Right ventricle myocardium superior (tissue), 1 donor: ENCODE data around the gene ACADVL. TPM values are rescaled to one million over a fixed set of nuclear protein-coding genes. Genes with fewer than 3 reads are reported as not detected.

Experiments used
- ATAC-seq: fragments of 200-7000 bp; cut with Tn5 transposase; one replicate; pipeline ENCODE4 v1.9.1; 2020; ENCODE audit warnings: mild to moderate bottlenecking; ENCODE audit not compliant: poor library complexity
- DNase-seq: peaks from one replicate; pipeline ENCODE4 v3.0.0-alpha.2; 2020
- intact Hi-C: fragments of 100-400 bp; cut with DNase I; formaldehyde crosslinking; loops from one replicate; pipeline ENCODE4 v1.11.2; 2022
- total RNA-seq: library from RNA; stranded (reverse); fragmentation: NEBNext Ultra II Directional; extraction: Animal tissue kit (Norgen Biotek cat#: 25700); gene quantifications from one replicate; pipeline ENCODE4 v1.2.1, GENCODE V29; 2021
- donor health status: DM: no; HTN: yes; CAD: no; lungs with severe emphysema.

Gene ACADVL
- total RNA-seq, 1 donor from 2014 or later = 2,247 TPM

DNA sequence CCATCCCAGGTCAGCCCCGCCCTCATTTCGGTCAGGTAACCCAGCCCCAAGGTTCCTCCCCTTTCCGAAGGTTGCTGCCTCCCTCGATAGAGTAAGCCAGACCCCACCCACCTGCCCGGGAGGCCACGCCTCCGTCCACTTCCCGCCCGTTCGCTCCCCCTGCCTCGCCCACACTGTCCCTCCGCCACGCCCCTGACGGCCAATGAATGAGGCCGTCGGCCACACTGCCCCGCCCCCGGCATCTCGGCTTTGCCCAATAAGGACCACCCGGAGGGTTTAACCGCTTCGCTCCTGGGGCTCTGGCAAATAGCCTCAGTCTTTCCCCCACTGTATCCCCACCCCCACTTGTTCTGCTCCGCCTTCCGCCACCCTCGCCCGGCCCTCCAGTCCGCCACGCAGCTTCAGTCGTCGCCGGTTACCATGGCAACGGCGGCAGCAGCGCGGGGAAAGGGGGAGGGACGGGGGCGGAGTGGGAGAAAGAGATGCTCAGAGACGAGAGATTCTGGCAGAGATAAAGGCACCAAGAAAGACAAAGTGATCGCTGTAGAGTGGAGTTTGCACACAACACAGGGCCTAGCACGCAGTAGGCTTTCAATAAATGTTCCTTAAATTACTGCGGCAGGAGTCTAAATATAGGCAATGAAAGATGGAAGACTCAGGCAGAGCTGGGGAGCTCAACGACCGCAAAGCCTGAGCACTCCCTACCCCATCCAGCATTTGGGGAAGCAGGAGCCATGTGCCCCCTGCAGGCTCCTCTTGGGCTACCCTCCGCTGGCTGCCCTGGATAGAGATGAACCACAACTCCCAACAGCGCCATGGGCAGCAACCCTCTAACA is 5.2 kb upstream of the ACADVL start:
- DNase-seq = peak; percentile 99
- intact Hi-C loops = no loop called here
- peak; percentile 89 for ATAC-seq

DNA sequence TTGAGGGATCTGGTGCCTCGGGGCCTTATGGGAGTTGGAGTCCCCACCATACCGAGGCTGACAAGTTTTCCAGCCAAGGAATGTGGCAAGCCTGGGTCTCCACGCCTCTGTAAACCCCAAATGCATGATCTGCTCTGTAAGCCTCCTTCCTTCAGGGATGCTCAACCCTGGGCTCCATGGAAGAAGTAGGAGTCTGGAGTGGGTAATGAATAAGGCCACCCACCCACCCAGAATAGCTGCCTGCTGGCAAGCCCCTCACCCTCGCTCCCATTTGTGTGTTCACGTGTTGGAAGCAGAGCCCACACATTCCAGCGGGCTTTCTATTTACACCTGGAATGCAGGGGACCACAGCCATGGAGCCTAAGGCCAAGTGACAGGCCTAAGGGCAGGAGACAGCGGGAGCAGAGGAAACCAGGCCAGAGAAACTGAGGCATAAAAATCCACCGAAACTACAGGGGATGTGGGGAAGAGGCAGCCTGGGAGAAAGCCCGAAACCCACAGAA is 4.6 kb upstream of the ACADVL start:
- ATAC-seq (no peak), DNase-seq (no peak)
- intact Hi-C loops = no loop called here

DNA sequence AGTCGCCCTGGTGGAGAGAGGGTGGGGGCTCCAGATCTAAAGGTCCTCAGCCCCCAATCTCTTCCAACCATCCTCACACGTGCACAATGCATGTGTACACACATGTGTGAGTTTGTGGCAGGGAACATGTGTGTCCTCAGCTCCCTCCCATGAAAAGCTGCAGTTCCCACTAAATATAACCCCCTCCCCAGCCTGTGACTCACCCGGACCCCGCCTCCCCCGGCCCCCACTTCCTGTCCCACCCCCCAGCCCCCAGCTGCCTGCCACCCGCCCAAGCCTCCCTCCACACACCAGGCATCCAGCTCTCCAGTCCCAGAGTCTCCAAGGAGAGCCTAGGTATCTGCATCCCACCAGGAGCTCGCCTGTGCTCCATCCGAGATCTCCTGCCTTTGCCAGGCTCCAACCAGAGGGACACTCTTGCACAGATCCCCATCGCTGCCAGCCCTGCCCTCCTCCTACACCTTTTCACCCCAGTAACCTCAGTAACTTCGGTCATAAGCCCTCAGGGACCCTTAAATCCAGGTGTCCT is 4.0 kb upstream of the ACADVL start:
- ATAC-seq (no peak), DNase-seq (no peak)
- intact Hi-C loops = no loop called here

DNA sequence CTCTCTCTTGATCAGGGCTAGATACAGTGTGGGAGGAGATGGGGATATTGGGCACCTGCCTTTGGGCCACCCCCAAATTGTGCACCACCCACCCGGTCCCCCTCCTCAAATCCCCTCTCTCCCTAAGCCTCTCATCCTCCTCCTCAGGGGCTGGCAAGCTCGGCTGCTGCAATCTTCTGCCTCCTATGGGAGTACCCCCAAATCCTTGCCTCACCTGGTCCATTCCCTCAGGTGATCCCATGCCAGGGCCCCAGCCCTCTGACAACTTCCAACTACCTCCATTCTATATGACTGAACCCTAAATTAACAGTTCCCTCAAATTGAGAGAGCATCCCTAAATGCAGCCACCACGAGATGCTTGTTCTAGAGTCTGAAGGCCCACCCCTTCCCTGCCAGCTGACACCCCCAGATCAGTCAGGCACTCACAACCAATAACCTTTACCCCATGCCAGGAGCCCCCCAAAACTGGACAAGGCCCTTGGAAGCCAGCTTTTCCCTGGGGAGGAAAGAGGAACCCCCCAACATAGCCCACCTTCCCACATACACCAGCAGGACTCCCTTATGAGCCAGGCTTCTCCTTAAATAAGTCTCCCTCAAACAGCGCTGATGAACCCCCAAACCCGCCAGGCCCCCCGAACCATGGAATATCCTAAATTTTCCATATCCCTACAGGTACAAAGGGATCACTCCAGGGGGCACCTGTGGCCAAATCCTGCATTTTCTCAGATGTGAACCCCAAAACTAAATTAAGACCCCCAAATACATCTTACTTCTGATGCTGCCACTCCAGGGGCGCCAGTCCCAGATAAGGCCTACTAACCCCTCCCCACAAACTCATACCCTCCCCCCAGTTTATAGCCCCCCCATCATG is 3.3 kb upstream of the ACADVL start:
- no peak for DNase-seq
- ATAC-seq = no peak
- intact Hi-C loops = no loop called here

DNA sequence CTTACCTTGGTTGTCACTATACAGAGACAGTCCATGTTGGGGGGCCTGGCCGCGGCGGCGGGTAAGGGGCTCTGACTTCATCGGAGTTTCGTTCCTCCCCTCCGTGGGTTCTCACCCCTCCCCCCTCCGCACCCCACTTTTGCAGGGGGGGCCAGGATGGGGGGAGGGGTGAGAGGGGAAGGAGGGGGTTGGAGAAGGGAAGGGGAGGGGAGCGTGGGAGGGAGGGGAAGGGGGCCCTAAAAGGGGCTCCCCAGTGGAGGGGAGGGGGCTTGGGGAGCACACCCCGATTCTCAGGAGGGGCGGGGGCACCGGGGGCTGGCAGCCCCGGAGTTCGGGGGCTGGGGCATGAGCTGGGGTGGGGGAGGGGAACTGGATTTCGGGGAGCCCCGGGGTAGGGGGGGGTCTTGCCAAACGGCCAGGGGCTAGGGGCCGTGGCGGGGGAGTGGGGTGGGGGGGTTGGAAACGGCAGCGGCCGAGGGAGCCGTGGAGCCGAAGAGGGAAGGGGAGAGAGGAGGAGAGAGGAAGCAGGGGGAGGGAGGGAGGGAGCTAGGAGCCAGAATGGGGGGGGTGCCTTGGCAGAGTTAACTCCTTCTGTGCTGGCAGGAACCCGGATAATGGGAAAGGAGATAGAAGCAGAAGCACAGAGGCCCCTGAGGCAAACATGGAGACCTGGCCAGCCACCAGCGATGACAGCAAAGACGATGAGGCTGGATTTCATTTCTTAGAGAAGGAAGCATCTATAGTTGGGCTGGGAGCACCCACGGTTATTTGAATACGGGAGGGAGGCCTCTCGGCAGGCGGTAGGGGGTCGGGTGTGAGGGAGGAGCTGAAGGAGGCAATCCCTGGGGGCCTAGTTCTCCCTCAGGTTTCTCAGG is 2.4 kb upstream of the ACADVL start:
- DNase-seq = peak; percentile 64
- ATAC-seq = no peak
- intact Hi-C loops = no loop called here

DNA sequence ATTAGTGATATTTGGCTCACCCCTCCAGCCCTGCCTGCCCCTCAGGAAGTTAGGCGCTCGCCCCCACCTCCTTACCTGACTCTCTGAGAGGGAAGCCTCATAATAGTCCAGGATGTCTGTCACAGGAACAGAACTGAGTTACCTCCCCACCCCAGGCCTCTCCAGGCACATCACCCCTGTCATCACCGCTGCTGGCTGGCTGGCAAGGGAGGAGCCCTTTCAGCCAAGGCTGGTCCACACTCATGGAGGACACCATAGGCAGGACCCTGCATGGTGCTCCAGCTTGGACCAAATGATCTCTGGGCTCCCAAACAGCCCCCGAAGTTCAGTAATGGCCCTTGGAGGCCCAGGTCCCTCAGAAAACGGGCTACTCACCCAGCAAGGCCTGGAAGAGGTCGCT is 1.6 kb upstream of the ACADVL start:
- intact Hi-C loops = no loop called here
- DNase-seq = peak; percentile 51
- no peak for ATAC-seq

DNA sequence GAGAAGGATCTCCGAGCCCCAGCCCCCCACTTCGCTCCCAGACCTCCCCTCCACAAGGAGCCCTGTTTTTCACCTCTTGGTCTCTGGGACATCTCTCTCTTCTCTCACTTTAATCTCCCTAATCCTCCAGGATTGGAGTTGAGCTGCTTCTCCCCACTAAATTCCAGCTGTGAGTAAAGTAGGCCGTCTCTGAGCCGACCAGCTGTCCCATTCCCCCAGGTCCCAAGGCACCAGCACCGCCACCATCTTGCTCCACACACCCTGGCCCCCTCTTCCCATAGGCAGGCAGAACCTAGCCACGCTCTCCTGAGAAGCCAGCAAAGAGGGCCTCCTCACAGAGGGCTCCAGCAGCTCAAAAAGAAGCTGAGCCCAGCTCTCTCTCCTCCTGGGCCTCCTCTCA is 980 bp upstream of the ACADVL start:
- DNase-seq (peak; percentile 26), ATAC-seq (no peak)
- intact Hi-C loops = no loop called here

DNA sequence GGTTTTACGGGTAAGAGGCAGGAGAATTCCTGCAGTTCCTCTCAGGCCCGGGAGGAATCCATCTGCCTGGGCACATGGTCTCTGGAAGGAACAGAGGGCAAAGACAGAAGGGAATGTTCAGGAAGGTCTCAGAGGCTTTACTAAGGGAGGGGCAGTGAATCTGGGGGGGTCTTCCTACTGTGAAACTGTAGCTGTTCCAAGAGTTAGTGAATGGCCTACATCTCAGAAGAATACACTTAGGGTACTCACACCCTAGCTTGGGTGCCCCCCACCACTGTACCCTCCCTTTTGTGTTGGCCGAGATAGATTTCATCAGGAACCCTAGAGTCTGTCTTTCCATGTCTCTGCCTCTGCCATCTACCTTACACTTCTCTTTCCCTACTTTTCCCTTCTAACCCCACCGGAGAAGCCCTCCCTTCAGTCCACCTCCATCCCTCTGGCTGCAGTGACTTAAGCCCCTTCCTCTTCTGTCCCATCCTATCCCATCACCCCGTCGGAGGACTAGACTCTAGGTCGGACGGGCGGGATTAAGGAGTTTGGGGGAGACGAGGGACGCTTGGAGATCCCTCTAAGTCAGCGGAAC is 418 bp upstream of the ACADVL start:
- intact Hi-C loops = no loop called here
- ATAC-seq = no peak
- peak; percentile 5 for DNase-seq

DNA sequence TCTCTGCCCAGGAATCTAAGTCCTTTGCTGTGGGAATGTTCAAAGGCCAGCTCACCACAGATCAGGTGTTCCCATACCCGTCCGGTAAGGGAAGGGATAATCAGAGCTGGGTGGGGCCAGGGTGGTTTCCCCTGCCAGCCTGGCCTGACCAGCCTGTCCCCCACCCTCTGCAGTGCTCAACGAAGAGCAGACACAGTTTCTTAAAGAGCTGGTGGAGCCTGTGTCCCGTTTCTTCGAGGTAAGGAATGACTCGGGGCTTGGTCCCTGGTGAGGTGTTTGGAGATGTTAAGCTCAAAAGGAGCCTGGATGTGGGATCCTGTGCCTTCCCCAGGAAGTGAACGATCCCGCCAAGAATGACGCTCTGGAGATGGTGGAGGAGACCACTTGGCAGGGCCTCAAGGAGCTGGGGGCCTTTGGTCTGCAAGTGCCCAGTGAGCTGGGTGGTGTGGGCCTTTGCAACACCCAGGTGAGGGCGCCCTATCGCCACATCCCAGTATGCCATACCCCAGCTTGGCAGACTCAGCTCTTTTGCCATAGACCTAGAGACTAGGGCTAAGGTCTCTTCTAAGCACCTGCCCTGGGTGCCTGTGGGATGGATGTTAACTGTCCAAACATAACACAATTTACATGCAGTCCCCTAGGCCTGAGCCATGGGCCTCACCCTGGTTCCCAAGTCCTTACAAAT is 997 bp downstream of the ACADVL start:
- ATAC-seq = peak; percentile 5
- intact Hi-C loops = no loop called here
- DNase-seq = peak; percentile 60

DNA sequence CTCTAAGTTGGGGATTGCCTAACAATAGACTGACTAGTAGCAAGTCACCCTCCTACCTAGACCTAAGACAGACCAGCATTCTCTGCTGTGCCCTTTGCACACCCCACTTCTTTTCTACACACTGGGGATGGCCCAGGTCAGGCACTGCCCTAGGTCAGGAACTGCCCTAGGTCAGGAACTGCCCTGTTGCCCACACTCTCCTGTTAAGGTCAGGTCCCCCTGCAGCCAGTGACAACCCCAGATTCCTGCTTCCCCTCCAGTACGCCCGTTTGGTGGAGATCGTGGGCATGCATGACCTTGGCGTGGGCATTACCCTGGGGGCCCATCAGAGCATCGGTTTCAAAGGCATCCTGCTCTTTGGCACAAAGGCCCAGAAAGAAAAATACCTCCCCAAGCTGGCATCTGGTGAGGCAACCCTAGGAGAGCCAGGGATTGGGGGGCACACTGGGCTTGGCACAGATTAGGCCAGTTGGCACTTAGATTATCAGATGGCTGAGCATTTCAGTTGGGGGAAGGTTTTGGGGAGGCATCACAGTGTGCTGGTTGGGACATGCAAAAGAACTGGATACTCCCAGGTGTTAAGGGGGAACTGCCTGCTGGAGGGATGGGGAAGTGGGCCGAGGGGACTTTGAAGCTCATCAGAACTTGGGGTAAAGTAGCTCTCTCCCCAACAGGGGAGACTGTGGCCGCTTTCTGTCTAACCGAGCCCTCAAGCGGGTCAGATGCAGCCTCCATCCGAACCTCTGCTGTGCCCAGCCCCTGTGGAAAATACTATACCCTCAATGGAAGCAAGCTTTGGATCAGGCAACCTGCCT is 1.7 kb downstream of the ACADVL start:
- no peak for ATAC-seq
- DNase-seq = peak; percentile 29
- intact Hi-C loops = no loop called here

DNA sequence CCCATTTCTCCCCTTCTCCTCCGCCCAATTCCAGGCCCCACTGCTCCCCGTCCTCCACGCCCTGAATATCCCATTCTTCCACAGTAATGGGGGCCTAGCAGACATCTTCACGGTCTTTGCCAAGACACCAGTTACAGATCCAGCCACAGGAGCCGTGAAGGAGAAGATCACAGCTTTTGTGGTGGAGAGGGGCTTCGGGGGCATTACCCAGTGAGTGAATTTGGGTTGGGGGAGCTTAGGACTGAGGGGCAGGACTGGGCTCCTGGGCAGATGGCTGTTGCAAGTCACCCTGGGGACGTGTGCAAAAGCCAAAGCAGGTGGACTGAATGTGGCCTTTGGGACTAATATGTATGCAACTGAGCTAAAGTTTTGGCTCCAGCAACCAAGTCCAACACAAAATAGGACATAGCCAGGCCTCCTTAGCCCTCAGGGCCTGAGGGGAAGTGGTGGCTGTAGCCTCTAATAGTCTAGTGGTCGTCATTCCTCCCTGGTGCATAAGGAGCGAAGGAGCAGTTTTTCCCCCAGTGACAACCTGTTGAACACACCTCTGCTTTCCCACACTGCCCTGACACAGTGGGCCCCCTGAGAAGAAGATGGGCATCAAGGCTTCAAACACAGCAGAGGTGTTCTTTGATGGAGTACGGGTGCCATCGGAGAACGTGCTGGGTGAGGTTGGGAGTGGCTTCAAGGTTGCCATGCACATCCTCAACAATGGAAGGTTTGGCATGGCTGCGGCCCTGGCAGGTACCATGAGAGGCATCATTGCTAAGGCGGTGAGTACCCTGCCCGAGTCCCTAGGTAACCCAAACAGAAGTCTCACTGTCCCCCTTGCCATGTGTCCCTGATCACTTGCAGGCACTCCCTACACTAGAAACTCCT is 2.6 kb downstream of the ACADVL start:
- intact Hi-C loops = no loop called here
- ATAC-seq = no peak
- DNase-seq = peak; percentile 38

DNA sequence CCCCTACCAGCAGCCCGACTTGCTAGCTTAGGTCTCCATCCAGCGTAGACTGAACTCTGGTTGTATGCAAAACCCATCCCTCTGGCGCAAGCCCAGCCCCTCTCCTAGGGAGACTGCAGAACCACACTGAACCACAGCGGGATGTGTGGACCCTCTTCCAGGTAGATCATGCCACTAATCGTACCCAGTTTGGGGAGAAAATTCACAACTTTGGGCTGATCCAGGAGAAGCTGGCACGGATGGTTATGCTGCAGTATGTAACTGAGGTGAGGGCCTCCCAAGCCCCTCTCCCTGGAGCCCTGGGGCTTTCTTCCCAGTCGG is 3.2 kb downstream of the ACADVL start:
- ATAC-seq (no peak), DNase-seq (peak; percentile 30)
- intact Hi-C loops = no loop called here

DNA sequence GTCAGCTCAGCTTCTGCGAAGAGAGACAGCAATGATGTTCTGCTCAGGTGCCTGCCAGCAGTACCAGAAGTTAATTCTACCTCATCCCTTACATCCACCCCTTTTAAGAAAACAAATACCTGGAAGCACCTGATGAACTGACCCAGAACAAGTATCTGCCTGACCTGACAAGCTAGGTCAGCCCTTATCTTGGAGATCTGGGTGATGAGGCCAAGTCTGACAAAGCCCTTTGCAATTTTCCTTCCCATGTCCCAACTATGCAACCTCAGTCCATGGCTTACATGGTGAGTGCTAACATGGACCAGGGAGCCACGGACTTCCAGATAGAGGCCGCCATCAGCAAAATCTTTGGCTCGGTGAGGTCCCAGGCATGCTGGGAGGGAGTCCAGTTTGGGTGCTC is 3.6 kb downstream of the ACADVL start:
- intact Hi-C loops = no loop called here
- no peak for ATAC-seq
- DNase-seq = no peak

DNA sequence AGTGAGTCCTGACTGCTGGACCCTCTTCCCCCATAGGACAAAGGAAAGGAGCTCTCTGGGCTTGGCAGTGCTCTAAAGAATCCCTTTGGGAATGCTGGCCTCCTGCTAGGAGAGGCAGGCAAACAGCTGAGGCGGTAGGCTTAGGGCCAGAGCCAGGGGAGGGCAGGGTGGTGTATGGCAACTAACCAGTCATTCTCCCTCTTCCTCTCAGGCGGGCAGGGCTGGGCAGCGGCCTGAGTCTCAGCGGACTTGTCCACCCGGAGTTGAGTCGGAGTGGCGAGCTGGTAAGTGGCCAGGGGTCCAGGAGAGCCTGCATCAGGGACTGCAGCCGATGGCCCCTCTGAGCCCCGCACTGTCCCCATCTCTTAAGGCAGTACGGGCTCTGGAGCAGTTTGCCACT is 4.4 kb downstream of the ACADVL start:
- DNase-seq (peak; percentile 50), ATAC-seq (no peak)
- intact Hi-C loops = no loop called here

DNA sequence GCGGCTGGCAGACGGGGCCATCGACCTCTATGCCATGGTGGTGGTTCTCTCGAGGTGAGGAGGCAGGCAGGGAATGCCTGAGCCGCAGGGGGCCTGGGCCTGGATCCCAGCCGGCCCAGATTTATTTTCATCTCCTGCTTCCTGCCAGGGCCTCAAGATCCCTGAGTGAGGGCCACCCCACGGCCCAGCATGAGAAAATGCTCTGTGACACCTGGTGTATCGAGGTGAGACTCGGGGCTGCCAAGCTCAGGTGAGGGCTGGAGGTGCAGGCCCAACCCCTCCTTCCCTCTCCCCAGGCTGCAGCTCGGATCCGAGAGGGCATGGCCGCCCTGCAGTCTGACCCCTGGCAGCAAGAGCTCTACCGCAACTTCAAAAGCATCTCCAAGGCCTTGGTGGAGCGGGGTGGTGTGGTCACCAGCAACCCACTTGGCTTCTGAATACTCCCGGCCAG is 4.9 kb downstream of the ACADVL start:
- ATAC-seq (no peak), DNase-seq (peak; percentile 42)
- intact Hi-C loops = no loop called here

DNA sequence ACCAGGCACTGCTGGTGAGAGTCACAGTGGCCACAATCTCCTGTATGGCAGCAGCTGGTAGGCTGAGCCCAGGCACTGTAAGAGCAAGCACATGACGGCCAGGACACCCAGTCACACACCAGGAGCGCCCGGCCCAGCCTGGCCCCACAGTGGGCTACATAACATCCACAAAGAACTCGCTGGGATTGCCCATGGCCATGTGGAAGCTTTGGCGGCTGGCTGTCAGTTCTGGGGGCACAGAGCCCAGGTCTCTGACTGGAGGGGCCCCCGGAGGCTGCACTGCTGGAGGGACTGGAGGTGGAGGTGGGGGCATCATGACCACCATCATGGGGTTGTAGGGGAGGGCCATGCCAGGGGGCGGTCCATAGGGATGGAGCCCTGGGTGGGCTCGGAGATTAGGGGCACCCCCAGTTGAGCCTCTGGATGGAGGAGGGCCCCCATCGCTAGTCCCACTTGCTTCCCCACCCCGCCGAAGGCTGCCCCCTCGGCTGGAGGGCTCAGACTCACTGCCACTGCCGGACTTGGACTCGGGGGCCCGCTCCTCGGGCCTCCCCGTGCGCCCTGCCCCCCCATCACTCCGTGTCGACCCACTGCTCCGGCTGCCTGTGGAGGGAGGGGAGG is 6.1 kb downstream of the ACADVL start:
- intact Hi-C loops = no loop called here
- ATAC-seq (peak; percentile 29), DNase-seq (no peak)
